COLO668 (cell line): Measurements from ENCODE around the gene MPDZ.

Experiments
- DNase-seq: peaks from one replicate; lab custom pipeline; 2025; ENCODE audit not compliant: unreplicated experiment; lab: John Stamatoyannopoulos, UW

Gene MPDZ

DNA sequence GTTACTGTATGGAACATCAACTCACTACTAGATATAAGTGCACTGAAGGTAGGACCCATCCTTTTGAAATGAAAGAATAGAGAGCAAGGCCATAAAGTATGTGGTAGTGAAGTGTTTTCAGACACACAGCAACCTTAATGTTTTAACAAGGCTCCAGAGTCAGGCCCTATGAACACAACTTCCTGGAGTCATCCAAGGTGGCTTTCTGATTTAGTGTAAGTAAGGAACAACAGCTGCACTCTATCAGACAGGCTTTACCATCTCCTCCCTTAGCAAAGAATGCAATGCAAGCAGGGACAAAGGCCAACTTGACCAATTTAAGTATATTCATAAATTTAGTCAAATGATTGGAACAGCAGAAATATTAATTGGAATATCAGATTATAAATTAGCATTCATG is 90.1 kb downstream of the MPDZ start:
- no peak for DNase-seq

DNA sequence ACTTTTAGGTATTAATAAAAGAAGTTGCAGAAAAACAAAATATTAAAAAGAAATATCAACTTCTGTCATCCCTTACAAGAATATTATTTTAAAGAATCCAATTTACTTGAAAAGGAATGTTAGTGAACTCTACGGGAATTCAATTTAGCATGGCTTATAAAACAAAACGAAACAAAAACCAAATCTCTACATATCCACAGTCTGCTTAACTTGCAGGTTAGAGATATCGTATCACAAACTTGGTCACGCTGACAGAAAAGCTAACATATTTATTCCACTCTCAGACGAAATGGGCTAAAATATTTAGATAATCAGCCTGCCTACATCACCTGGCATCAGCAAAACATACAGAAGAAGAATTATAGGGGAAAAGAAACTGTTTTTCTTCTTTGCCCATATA is 92.7 kb downstream of the MPDZ start:
- no peak for DNase-seq

DNA sequence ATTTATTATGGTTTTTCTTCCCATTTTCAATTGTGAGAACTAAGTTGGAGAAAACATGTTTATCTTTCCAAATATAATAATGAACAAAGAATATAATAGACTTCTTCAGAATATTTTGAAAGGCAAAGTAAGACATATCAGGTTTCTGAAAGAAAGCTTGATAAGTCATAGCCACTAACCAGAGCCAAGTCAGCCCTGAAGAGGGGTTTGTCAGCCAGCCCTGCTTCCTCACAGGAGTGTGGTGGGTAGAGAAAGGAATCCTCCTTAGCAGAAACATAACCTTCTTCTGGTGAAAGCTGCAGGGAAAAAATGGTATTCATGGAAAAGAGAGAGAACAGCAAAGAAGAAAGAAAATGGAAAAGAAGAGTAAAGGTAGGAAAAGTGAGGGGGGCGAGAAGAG is 93.4 kb downstream of the MPDZ start:
- DNase-seq: no peak

DNA sequence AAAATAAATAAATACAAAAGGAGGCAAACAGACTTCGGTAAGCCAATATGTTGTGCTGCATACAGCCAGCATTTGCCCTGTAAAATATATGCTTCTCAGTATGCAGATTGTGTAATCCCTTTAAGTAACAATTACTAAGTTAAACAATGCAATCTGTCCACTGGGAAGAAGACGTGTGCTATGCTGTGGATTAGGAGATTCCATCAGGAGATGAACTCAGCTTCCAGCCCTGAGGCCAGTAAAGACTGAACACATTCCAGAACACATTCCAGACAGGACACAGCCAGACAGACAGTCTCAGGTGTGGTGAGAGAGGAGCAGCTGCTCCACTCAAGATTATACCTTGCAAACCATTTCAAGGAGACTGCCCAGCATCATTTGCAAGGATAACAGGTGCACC is 97.8 kb downstream of the MPDZ start:
- DNase-seq: no peak

DNA sequence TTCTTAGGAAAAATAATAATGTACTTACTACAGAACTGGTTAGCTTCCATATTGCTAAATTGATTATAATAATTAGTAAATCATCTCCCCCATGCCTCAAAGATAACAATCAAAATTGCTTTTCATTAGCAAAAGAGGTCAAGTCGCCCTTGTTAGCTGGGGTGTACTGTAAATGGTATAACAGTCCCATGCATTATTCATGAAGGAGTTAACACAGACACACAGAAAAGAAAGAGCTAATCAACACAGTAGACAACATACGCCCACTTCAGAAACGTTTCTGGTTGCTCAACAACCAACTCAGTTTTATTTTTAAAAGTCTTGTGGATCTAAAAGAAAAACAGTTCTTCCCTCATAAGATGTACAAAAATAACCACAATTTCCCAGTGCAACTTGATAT is 100.2 kb downstream of the MPDZ start:
- no peak for DNase-seq

DNA sequence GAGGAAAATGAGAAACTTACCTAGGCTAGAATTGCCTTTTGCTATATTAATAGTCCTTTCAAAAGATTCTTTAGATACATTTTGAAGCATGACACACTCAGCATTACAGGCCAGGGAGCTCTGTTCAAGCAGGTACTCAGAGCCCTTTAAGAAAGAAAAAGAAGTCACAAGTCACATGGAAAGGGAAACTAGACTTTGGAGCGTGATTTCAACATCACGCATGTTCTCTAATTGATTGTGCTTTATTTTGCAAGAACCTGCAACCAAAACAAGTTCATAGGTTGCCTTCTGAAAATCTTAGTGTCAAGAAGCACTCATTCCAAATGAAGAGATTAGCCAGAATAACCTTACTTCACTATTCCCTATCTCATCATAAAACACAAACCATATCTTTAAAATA is 103.8 kb downstream of the MPDZ start:
- no peak for DNase-seq

DNA sequence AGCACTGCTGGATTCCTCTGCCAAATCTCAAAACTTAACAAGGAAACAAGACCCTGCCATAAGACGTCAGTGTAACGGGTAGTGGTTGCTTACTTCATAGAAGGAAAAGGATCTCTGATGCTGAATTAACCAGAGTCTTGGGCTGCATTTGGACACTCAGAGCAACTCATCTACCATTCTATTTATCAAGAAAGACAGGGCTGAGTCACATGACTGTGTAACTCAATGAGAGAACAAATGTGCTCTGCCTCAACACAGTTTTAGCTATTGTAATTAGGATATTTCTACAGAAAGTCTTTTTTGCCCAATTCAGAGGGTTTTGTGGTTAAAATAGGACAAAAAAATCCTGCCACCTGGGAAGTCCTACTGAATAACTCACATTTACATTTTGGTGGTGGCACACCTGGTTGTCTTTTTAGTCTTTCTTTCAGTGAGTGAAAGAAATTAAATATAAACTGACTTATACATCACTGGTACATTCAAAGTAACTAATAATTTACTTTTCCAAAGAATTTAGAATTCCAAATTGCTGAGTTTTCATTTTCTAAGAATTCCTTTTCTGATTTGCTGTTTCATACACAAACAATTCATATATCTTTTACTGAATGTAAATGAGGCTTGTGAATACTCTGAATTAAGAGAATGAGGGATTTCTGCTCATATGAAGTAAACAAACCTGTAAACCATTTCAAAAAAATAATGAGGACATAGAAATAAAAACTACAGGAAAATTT is 104.4 kb downstream of the MPDZ start:
- DNase-seq: no peak

DNA sequence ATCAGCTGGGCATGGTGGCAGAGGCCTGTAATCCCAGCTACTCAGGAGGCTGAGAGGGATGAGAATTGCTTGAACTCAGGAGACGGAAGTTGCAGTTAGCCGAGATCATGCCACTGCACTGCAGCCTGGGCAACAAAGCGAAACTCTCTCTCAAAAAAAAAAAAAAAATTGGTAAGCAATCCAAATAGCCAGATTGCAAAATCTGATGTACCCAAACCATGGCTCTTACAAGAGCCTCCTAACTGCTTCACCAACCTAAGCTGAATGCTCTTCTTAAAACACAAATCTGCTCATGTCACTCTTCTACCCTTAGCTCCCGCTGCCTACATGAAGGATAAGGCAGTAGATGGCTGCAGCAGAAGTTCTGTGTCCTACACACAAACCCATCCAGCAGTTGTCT is 105.9 kb downstream of the MPDZ start:
- no peak for DNase-seq

DNA sequence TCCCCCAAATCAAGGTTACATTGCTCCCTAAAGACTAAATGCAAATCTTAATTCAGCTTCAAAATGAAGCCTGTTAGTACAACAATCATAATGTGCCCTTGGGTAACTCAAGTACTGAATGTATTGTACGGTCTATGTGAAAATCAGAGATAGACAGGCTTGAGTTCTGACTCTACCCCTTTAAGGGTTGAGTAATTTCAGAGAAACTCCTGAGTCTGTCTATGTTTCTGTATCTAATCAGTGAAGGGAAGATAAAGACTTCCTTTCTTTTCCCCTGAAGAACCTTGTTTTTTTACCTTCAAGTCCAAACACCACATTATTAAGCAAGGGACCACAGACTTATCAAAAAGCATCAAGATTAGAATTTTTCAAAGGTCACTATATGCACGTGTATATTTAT is 108.2 kb downstream of the MPDZ start:
- DNase-seq: no peak

DNA sequence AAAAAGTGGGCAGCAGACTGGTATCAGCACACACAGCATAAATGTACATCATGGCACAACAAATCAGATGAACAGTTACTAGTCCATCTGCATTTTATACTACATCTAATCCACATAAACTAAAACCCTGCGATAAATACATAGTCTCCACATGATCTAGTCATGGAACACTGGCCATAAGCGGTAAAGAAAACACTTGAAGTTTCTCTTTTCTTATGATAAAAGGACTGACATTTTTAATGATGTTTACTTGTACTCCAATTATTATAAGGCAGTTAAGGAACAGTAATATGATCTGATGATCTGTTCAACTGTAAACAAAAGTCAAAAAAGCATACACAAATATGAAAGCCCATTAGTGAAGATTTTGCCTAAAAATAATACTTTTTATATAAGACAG is 112.5 kb downstream of the MPDZ start:
- no peak for DNase-seq

DNA sequence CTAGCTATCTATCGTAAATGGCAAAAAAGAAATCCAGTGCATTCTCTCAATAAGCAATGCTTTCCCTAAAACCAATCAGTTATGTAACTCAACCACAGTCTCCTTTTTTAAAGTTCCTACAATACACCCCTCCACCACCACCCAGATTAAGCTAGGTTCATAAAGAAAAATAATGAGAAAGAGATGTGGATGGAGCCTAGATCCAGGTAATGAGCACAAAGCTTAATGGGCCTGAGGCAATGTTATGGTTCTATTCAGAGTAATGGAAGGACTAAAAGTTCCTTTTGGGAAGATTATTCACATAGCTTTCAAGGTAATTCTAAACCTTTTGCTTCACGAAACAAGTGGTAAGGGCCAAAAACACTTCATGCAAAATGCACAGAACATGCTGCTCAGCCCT is 113.5 kb downstream of the MPDZ start:
- DNase-seq: no peak

DNA sequence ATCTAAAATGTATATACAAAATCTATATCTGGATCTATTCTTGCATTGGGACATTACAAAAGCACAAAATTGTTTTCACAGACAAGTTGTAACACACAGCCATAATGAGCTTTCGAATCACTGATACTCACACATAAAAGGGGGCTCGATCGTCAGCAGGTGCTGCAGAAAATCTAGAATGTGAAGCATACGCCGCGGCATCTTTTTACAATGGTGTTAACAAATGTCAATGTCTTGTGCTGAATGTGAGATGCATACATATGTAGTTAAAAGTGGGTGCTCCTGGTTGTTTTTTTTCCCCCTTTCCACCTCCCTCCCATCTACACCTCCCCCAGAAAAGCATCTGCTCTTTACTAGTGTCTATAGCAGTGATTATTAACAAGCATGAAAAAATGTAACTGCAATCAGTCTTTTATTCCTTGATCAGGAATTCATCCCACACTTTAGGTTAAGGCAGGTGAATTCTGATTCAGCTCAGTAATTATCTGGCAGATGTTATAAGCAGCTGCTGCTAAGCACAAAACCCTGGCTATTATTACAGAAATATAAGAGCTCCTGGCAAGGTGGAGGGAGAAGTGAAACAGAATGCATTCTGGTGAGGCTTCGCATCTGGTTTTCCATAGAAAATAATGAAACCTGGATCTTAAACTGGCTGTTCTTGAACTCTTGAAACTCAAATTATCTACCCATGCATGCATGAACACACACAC is 114.1 kb downstream of the MPDZ start:
- no peak for DNase-seq

DNA sequence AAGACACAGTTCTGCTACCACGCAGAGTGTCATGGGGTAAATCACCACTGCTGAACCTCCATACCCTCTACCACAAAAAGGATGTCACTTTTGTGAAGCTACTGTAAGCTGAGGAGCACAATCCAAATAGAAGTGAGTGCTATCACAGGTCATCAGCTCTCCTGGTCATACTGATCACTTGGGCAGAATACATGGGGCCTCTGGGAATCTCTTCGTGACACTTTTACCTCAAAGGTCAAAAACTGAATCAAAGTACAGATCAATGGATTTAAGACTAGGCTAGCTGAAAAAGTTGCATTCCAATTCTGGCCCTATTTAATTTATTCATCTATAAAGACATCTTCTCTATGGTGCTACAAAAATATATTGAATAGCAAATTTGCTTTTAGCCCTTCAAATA is 115.5 kb downstream of the MPDZ start:
- DNase-seq: no peak

DNA sequence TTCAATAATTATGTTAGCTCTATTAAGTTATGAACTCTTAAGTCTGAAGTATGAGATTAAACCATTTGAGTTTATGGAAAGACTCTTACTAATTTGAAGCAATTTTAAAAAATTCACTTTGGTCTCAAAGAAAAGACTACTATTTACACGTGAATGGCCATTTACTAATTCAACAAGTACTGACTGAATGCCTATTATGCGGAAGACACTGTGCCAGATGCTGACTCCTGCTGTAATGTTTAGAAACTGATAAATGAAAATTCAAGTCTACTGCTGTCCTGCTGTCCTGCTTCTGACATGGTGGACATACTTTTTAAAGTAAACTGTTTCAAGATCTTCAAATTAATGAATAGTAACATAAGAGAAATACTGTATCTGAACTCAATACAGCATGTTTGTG is 116.2 kb downstream of the MPDZ start:
- no peak for DNase-seq

DNA sequence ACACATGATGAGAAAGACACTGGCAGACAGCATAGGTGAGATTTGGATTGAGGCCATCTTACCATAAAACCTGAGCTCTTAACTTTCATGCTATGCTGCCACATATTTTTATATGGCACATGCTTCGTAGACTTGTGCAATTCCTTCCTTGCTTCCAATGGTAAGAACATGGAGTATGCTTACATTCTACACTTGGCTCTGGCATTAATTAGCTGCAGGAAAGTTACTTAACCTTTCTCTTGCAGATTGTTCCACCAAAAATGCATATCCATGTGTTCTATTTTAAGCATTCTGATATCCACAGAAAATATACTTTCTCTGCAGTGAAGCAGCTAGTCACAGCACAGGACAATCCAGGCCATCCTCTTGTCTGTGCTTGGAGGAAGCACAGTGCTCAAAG is 119.4 kb downstream of the MPDZ start:
- DNase-seq: no peak

DNA sequence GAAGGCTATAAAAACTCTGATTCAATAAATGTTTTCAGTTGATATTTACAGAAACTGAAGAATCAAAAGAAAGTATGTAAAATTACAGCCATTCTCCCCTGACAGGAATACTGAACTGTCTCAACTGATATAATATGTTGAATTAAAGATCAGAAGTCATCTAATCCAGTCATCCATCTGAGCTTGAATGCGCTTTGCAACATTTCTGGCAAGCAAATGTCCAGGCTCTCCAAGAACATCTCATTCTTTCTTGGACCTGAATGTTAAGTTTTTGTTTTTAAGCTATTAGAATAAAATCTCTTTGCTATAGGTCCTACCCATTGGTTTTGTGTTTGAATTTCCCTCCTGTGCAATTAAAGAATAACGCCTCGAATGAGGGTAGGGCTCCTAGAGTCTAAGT is 120.5 kb downstream of the MPDZ start:
- DNase-seq: no peak

DNA sequence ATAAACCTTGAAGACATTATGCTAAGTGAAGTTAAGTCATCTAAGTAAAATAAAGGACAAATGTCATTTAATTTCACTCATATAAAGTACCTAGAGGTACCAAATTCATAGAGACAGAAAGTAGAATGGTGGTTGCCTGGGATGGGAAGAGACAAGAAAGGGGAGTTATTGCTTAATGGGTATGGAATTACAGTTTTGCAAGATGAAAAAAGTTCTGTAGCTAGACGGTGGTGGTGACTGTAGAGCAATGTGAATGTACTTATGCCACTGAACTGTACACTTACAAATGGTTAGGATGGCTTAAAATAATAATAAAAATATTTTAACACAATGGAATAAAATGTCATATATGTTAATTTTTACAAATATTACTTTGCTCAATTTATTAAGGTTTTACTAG is 128.0 kb downstream of the MPDZ start:
- DNase-seq: no peak

DNA sequence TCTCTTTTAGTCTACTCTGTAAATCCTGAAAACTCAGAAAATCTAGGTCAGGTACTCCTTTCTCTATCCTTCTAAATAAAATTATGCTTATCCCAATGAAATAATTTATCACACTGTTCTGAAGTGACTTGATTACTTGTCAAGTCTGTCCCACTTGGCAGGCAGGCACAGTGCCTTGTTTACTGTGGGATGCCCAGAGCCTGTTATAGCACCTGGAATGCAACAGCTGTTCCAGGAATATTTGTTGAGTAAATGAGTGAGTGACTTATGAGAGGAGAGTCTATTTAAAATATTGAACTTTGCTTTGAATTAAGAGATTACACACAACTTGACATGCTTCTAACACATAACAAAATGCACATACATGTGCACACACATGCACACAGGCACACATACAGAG is 130.0 kb downstream of the MPDZ start:
- DNase-seq: peak; percentile 16

DNA sequence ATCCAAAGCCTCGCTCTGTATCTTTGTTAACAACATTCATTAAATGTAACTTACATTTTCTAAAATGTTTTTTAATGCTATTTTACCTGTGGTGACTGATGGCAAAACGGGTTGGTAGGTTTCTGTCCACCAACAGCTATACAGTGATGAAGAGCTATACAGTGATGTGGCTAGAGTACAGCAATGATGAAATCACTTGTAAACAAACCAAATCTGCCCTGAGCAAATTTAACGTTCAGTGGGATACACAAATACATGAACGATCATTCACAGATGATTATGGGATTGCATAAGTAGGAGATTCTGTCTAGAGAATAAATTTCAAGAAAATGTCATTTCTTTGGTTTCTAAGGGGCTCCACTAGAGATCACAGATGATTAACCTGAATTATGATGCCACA is 132.7 kb downstream of the MPDZ start:
- no peak for DNase-seq

DNA sequence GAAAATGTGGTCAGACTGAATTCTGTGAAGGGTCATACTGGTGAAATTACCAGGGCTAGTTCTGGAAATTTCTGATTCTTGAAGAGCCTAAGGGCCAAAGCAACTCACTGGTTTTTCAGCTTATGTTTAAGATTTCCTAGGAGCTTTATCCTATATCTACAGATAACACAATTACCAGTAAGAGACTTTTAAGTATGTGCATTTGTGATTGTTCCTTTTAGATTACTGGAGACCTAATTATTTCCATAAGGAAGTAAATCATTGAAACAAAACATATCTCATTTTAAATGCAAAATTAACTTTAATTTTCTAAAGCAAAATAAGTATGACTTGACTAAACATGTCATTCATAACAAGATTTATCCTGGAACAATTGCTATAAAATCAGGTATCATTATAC is 134.2 kb downstream of the MPDZ start:
- no peak for DNase-seq

DNA sequence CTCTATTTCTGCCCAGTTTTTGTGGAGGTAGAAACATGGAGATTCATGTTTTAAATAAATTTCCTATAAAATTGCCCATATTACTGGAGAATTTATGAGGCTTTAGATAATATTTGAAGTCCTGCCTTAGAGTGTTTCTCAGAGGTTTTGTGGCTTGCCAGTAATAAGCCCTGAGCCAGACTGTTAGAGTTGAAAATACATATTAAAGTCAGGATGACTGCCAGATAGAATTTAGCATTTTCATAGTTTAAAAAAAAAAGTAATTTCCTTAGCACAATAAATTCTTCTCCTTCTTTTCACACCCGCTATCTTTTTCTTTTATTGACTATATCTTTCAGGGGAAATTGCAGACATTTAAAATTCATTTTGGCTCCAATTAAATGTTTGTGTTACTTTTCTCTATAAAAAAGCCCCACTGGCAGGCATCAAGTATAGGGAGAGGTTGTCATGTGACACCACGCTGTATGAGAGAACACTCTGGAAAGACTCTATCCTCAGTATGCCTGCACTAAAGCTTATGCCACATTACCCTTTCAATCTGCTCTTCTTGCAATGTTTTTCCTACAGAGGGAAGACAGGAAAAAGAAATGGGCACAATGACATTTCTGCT is 135.2 kb downstream of the MPDZ start:
- DNase-seq: no peak

DNA sequence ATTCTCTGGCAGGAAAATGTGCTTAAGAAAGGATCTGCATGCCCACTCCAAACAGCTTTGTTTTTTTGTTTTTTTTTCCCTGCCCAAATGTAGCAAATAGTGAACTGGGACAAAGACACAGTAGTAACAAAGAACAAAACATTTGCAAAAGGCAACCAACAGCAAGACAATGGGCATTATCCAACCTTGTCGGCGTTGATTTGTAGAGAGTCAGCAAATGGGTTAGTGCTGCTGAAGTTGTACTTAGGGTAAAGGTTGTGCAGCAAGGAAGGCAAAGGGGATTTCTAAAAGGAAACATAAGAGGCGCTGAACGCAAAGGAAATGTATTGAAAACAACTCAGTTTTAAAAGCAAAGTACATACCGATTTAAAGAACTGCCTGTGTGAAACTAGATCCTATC is 136.2 kb downstream of the MPDZ start:
- DNase-seq: no peak

DNA sequence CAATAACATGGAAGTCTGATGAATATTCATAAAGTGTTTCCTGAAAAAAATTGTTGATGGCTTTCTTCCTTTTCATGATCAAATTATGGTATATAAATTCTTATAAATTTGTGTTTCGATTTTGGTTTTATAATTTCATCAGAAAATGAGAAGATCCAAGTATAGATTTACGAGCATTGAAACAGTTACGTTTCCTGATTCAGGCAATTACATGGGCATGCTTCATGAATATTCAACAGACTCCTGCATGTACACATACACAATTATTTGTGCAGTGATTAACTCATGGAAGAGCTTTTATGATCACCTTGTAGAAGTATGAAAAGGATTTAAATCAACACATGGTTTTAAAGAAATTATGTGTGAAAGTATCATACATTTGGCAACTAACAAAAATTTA is 136.7 kb downstream of the MPDZ start:
- no peak for DNase-seq
